Panc1 (cell line): ENCODE results near the gene KAT2B.

Experiments
- POLR2AphosphoS5 ChIP-seq: IDR thresholded peaks from 2 replicates; pipeline ENCODE4 v1.6.1; 2012; ENCODE audit warnings: mild to moderate bottlenecking, low read depth, low read length, moderate library complexity
- SIN3A ChIP-seq: IDR thresholded peaks from 2 replicates; pipeline ENCODE4 v1.6.1; 2012; ENCODE audit warnings: low read depth, mild to moderate bottlenecking, low read length, moderate library complexity, borderline replicate concordance; ENCODE audit not compliant: insufficient read depth
- TCF7L2 ChIP-seq: IDR thresholded peaks from 2 replicates; pipeline ENCODE4 v1.6.1; 2011; ENCODE audit warnings: mild to moderate bottlenecking, low read depth, low read length, inconsistent platforms
- TF ChIP-seq, protein P1 (sequence below): fragments of 450-650 bp; IDR thresholded peaks from 2 replicates; pipeline ENCODE4 v1.5.1; 2017; ENCODE audit warnings: mild to moderate bottlenecking
- TF ChIP-seq, protein P2 (sequence below), 2 experiments: IDR thresholded peaks; 2 replicates each; pipeline ENCODE4 v1.6.1; 2011 to 2012; ENCODE audit warnings: low read depth in 2 of 2, control low read depth in 1 of 2, low read length in 1 of 2, mild to moderate bottlenecking in 1 of 2, moderate library complexity in 1 of 2; ENCODE audit not compliant: insufficient read depth in 1 of 2

DNA sequence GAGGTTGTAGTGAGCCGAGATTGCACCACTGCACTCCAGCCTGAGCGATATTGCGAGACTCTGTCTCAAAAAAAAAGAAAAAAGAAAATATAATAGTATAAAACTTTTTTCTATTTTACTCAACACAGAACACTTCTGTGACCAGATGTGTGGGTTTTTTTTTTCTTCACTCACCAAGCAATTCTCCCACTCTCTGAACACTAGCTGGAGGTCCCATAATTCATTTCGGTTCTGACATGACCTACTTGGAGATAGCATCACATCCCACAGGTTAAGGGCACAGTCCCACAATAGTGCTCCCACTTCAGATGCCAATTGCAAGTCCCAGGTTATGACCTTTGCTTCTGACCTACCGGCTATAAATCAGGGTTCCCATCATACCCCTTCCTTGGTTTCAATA is 35.0 kb downstream of the KAT2B start:
- TF ChIP-seq, protein P1, sequence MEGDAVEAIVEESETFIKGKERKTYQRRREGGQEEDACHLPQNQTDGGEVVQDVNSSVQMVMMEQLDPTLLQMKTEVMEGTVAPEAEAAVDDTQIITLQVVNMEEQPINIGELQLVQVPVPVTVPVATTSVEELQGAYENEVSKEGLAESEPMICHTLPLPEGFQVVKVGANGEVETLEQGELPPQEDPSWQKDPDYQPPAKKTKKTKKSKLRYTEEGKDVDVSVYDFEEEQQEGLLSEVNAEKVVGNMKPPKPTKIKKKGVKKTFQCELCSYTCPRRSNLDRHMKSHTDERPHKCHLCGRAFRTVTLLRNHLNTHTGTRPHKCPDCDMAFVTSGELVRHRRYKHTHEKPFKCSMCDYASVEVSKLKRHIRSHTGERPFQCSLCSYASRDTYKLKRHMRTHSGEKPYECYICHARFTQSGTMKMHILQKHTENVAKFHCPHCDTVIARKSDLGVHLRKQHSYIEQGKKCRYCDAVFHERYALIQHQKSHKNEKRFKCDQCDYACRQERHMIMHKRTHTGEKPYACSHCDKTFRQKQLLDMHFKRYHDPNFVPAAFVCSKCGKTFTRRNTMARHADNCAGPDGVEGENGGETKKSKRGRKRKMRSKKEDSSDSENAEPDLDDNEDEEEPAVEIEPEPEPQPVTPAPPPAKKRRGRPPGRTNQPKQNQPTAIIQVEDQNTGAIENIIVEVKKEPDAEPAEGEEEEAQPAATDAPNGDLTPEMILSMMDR: no peak
- no peak for TF ChIP-seq TCF7L2
- no peak for TF ChIP-seq POLR2AphosphoS5
- TF ChIP-seq, protein P2, sequence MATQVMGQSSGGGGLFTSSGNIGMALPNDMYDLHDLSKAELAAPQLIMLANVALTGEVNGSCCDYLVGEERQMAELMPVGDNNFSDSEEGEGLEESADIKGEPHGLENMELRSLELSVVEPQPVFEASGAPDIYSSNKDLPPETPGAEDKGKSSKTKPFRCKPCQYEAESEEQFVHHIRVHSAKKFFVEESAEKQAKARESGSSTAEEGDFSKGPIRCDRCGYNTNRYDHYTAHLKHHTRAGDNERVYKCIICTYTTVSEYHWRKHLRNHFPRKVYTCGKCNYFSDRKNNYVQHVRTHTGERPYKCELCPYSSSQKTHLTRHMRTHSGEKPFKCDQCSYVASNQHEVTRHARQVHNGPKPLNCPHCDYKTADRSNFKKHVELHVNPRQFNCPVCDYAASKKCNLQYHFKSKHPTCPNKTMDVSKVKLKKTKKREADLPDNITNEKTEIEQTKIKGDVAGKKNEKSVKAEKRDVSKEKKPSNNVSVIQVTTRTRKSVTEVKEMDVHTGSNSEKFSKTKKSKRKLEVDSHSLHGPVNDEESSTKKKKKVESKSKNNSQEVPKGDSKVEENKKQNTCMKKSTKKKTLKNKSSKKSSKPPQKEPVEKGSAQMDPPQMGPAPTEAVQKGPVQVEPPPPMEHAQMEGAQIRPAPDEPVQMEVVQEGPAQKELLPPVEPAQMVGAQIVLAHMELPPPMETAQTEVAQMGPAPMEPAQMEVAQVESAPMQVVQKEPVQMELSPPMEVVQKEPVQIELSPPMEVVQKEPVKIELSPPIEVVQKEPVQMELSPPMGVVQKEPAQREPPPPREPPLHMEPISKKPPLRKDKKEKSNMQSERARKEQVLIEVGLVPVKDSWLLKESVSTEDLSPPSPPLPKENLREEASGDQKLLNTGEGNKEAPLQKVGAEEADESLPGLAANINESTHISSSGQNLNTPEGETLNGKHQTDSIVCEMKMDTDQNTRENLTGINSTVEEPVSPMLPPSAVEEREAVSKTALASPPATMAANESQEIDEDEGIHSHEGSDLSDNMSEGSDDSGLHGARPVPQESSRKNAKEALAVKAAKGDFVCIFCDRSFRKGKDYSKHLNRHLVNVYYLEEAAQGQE (IDR thresholded peaks at IDR 0.05; ENCODE audit: insufficient read depth in 1 of 2, low read depth in 2 of 2, low read length in 1 of 2): no peak
- no peak for TF ChIP-seq SIN3A
